Aorta (tissue), 5 donors: ENCODE measurements around the gene LRMDA. TPM values are rescaled to one million over a fixed set of nuclear protein-coding genes. Genes with fewer than 3 reads are reported as not detected.

Source experiments
- ATAC-seq: fragments of 200-7000 bp; cut with Tn5 transposase; one replicate; pipeline ENCODE4 v1.9.1; 2022; ENCODE audit warnings: moderate library complexity; ENCODE audit not compliant: low FRiP score
- DNase-seq, 2 donors: peaks; one replicate each; pipeline ENCODE4 v3.0.0-alpha.2; 2020
- H3K27ac ChIP-seq, 2 donors: one replicate each; pipeline ENCODE4 v1.5.1; 2013; ENCODE audit warnings: low read length in 2 of 2, mild to moderate bottlenecking in 2 of 2, moderate library complexity in 2 of 2, control low read depth in 1 of 2, inconsistent platforms in 1 of 2, low read depth in 1 of 2
- H3K27me3 ChIP-seq, 2 donors: one replicate each; pipeline ENCODE4 v1.6.1; 2013; ENCODE audit warnings: control low read depth in 1 of 2, low read length in 1 of 2, mild to moderate bottlenecking in 1 of 2, moderate library complexity in 1 of 2; ENCODE audit not compliant: insufficient read depth in 2 of 2, control insufficient read depth in 1 of 2
- H3K36me3 ChIP-seq, 2 donors: one replicate each; pipeline ENCODE4 v1.6.1; 2013; ENCODE audit warnings: control low read depth in 1 of 2, low read length in 1 of 2, mild to moderate bottlenecking in 1 of 2; ENCODE audit not compliant: insufficient read depth in 2 of 2, control insufficient read depth in 1 of 2
- H3K4me1 ChIP-seq, 2 donors: one replicate each; pipeline ENCODE4 v1.6.1; 2013; ENCODE audit warnings: low read length in 2 of 2, control low read depth in 1 of 2, mild to moderate bottlenecking in 1 of 2, moderate library complexity in 1 of 2; ENCODE audit not compliant: insufficient read depth in 2 of 2, control insufficient read depth in 1 of 2
- H3K4me3 ChIP-seq, 2 donors: one replicate each; pipeline ENCODE4 v1.5.1; 2013; ENCODE audit warnings: low read length in 2 of 2, control low read depth in 1 of 2, mild to moderate bottlenecking in 1 of 2
- H3K9me3 ChIP-seq: one replicate; pipeline ENCODE4 v1.6.1; 2013; ENCODE audit warnings: mild to moderate bottlenecking, low read length; ENCODE audit not compliant: control insufficient read depth
- WGBS, 2 donors: extraction: QIAGEN DNeasy Blood & Tissue Kit; methylation state at CpG; one replicate each; pipeline ENCODE4 v1.1.7; 2013; 5-methylcytosine and 5-hydroxymethylcytosine counted together
- intact Hi-C, 2 donors: fragments of 100-400 bp; cut with DNase I; formaldehyde crosslinking; loops; one replicate each; pipeline versions ENCODE4 v1.14.2 to v1.15.0; 2022
- polyA plus RNA-seq, 2 donors: library from polyadenylated mRNA; stranded (reverse); fragments of 200-250 nt; gene quantifications; one replicate each; pipeline ENCODE4 v1.2.3, GENCODE V29; 2013
- total RNA-seq, 2 donors: library from RNA; stranded (reverse); fragmentation: NEBNext Ultra II Directional; extraction: Animal tissue kit (Norgen Biotek cat#: 25700); gene quantifications; one replicate each; pipeline ENCODE4 v1.2.1, GENCODE V29; 2021
- donor health status: healthy with polysubstance abuse.
- donor health status: Bipolar disorder and iron deficiency.
- donor health status: DM: no; HTN: no; CAD: no.
- donor health status: DM: no; HTN: no; CAD: no.
- donor health status: DM: yes; HTN: yes; CAD: no.

Gene LRMDA
- total and polyA plus RNA-seq, 4 donors, result 7.4 to 25.7 (median 14.7) TPM

DNA sequence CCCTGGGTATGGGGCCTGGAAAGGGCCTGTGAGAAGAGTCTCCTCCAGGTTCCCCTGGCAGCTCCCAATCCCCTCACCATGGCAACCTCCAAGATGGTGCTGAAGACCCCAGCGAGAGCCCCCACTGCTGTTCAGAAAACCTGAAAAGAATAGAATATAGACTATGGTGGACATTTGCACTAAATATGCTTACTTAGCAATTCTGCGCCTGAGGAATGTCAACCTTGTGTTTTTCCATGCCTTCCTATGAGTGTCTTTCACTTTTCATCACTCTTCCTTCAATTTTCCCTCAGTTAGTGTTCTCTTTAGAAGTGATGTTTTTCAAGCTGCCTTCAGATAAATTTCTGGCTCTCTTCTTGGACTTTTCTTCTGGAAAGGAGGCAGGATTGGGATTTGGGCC, 589.2 kb downstream of the LRMDA start:
- H3K4me3 ChIP-seq, result no peak overlapping the region
- no peaks in the 10 kb centered on the region for H3K27me3 ChIP-seq
- intact Hi-C loops, result no loop called here
- H3K36me3 ChIP-seq, result no peaks in the 10 kb centered on the region
- DNase-seq, result no peak
- ATAC-seq, result no peak
- no peak overlapping the region for H3K27ac ChIP-seq
- no peaks in the 10 kb centered on the region for H3K4me1 ChIP-seq
- no peaks in the 10 kb centered on the region for H3K9me3 ChIP-seq
- 96 to 99% methylated on average over 2 of the region's 2 CpGs for WGBS, 2 donors

DNA sequence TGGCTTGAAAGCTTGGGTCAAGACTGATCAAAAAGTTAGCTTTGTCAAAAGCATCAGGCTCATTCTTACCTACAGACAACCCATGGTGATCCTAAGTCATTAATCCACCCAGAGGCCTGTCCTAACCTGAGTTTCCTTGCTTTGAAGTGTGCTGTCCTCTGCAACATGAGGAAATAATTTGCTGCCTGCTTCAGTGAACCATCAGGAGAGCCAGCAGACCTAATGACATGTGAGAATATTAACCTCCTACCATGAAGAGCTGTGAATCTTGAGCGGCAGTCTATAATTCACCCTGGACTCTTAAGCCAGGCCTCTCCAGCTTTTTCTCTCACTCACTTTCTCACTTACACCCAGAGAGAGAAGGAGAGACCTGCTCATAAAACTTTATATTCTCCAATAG, 590.0 kb downstream of the LRMDA start:
- no peak overlapping the region for H3K4me3 ChIP-seq
- intact Hi-C loops, result no loop called here
- 96% methylated on average over 1 of the region's 1 CpG for WGBS, 2 donors
- H3K4me1 ChIP-seq, result no peaks in the 10 kb centered on the region
- H3K36me3 ChIP-seq, result no peaks in the 10 kb centered on the region
- H3K9me3 ChIP-seq, result no peaks in the 10 kb centered on the region
- no peak for DNase-seq
- H3K27ac ChIP-seq, result no peak overlapping the region
- no peaks in the 10 kb centered on the region for H3K27me3 ChIP-seq
- no peak for ATAC-seq

- no peaks in the 10 kb centered on the region for H3K9me3 ChIP-seq
- no peak for ATAC-seq
- no peak for DNase-seq
- intact Hi-C loops, result no loop called here
- H3K4me1 ChIP-seq, result no peaks in the 10 kb centered on the region
- no peaks in the 10 kb centered on the region for H3K27me3 ChIP-seq
- H3K27ac ChIP-seq, result no peak overlapping the region
- no peaks in the 10 kb centered on the region for H3K36me3 ChIP-seq
- H3K4me3 ChIP-seq, result no peak overlapping the region
- 44 to 54% methylated on average over 2 of the region's 2 CpGs for WGBS, 2 donors
Observed at GRCh38 chr10:76022366-76022765, 590.9 kb downstream of the LRMDA start.

- Histone ChIP-seq H3K27ac (no peak overlapping the region), H3K4me1 (no peaks in the 10 kb centered on the region), H3K36me3 (no peaks in the 10 kb centered on the region), H3K27me3 (no peaks in the 10 kb centered on the region), H3K4me3 (no peak overlapping the region), H3K9me3 (no peaks in the 10 kb centered on the region)
- 88 to 98% methylated on average over 7 of the region's 7 CpGs for WGBS, 2 donors
- intact Hi-C loops, result no loop called here
- no peak for ATAC-seq
- DNase-seq, result no peak
Observed at GRCh38 chr10:76023007-76023406, 591.6 kb downstream of the LRMDA start.

DNA sequence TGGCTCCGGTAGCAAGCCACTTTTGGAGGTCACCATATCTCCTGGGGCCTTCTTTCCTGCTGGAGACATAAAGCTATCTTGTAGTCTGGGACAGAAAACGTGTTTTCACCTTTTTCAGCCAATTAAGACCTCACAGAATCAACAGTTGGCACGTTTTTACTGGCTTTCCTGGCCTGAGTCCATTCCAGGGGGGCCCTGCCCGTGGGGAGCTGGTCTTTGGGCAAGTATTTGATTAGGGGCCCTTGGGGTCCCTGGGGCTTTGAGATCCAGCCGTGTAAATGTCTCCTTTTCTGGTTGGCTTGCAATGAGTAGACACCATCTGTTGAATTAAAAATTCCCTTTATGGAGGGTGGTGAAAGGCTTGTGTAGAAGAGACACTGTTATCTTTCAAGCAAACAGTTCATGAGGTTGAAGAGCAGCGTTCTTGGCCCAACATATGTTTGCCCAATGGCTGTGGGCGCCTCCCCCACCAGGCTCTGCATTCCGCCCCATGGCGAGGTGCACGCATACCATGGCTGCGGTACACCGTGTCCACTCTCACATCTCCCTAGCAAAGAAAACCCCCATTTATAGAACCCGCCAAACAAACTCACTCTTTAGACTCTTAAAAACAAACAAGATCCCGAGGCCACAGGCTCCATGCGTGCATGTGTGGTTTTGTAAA, 593.2 kb downstream of the LRMDA start:
- Histone ChIP-seq H3K27ac (no peak overlapping the region), H3K27me3 (no peaks in the 10 kb centered on the region), H3K4me1 (no peaks in the 10 kb centered on the region), H3K4me3 (no peak overlapping the region), H3K9me3 (no peaks in the 10 kb centered on the region), H3K36me3 (no peaks in the 10 kb centered on the region)
- WGBS, 2 donors, result 75 to 82% methylated on average over 15 of the region's 15 CpGs
- DNase-seq (no peak), ATAC-seq (no peak)
- intact Hi-C loops, result no loop called here

DNA sequence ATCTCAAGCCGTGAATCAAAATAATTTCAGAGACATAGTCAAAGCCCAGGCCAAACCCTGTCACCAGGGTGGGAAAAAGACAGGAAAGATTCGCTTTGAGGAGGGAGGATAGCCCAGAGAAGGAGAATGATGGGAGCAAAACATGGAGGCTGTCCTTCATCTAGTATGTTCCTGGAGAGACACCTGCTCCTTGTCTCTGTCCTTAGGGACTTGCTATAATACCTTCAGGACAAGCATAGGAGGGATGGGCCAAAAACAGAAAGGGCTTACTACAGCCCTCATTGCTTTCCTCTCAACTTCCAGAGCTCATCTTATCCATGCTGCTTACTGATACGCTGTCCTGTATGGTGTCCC, 593.7 kb downstream of the LRMDA start:
- Histone ChIP-seq H3K9me3 (no peaks in the 10 kb centered on the region), H3K4me3 (no peak overlapping the region), H3K27me3 (no peaks in the 10 kb centered on the region), H3K4me1 (no peaks in the 10 kb centered on the region), H3K27ac (no peak overlapping the region), H3K36me3 (no peaks in the 10 kb centered on the region)
- intact Hi-C loops, result no loop called here
- DNase-seq, result no peak
- WGBS, 2 donors, result 96 to 98% methylated on average over 3 of the region's 3 CpGs
- ATAC-seq, result no peak

GRCh38 chr10:76026176-76026771, 594.9 kb downstream of the LRMDA start:
- DNase-seq (no peak), ATAC-seq (no peak)
- 70 to 94% methylated on average over 2 of the region's 2 CpGs for WGBS, 2 donors
- H3K27me3 ChIP-seq, result no peaks in the 10 kb centered on the region
- no peak overlapping the region for H3K27ac ChIP-seq
- H3K4me3 ChIP-seq, result no peak overlapping the region
- H3K4me1 ChIP-seq, result no peaks in the 10 kb centered on the region
- H3K36me3 ChIP-seq, result no peaks in the 10 kb centered on the region
- H3K9me3 ChIP-seq, result no peaks in the 10 kb centered on the region
- intact Hi-C loops, result no loop called here

GRCh38 chr10:76026905-76027304, 595.5 kb downstream of the LRMDA start:
- 97% methylated on average over 1 of the region's 1 CpG for WGBS, 2 donors
- Histone ChIP-seq H3K4me1 (no peaks in the 10 kb centered on the region), H3K27me3 (no peaks in the 10 kb centered on the region), H3K27ac (no peak overlapping the region), H3K36me3 (no peaks in the 10 kb centered on the region), H3K9me3 (no peaks in the 10 kb centered on the region), H3K4me3 (no peak overlapping the region)
- no peak for DNase-seq
- intact Hi-C loops, result no loop called here
- ATAC-seq, result no peak

GRCh38 chr10:76029782-76030181, 598.4 kb downstream of the LRMDA start:
- H3K27me3 ChIP-seq, result no peaks in the 10 kb centered on the region
- ATAC-seq, result no peak
- H3K9me3 ChIP-seq, result no peaks in the 10 kb centered on the region
- H3K27ac ChIP-seq, result no peak overlapping the region
- H3K4me3 ChIP-seq, result no peak overlapping the region
- DNase-seq, result no peak
- 97 to 98% methylated on average over 4 of the region's 4 CpGs for WGBS, 2 donors
- H3K4me1 ChIP-seq, result no peaks in the 10 kb centered on the region
- H3K36me3 ChIP-seq, result no peaks in the 10 kb centered on the region
- intact Hi-C loops, result loop anchor here (5.0 to 10.0 kb wide), 3 partner anchors 105 to 515 kb away; no protein-coding TSS in a partner anchor
